B cell (primary cell): ENCODE measurements around the gene TRPT1.

ENCODE experiments used
- EZH2 ChIP-seq: IDR thresholded peaks from 2 replicates; pipeline ENCODE4 v1.6.1; 2012; ENCODE audit warnings: borderline replicate concordance, low read depth, mild to moderate bottlenecking, moderate library complexity, low read length; ENCODE audit not compliant: insufficient read depth, poor library complexity, severe bottlenecking
- TF ChIP-seq, protein P1 (sequence below): fragments of 200-600 bp; IDR thresholded peaks from one replicate; pipeline ENCODE4 v1.8.0; 2022; ENCODE audit warnings: antibody characterized with exemption, mild to moderate bottlenecking

DNA sequence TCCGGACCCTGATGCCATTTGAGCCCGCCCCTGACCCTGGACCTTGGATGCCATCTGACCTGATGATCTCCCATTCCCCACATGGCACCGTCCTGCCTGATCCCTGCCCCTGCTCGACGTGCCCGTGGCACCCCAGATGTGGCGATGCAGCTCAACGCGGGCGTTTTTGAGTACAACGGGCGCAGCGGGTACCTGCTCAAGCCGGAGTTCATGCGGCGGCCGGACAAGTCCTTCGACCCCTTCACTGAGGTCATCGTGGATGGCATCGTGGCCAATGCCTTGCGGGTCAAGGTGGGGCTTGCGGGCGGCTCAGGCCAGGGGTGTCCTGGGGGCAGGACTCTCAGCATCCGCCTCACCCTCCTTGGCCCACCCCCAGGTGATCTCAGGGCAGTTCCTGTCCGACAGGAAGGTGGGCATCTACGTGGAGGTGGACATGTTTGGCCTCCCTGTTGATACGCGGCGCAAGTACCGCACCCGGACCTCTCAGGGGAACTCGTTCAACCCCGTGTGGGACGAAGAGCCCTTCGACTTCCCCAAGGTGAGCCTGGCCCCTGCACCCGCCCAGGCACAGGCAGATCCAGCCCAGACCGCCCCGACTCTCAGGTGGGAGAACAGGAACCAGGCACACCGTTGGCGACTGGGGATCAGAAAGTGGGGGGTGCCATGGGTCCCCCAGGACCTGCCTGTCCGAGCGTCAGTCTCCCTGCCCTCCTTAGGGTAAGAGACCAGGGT is 36.5 kb upstream of the TRPT1 start:
- TF ChIP-seq, protein P1, sequence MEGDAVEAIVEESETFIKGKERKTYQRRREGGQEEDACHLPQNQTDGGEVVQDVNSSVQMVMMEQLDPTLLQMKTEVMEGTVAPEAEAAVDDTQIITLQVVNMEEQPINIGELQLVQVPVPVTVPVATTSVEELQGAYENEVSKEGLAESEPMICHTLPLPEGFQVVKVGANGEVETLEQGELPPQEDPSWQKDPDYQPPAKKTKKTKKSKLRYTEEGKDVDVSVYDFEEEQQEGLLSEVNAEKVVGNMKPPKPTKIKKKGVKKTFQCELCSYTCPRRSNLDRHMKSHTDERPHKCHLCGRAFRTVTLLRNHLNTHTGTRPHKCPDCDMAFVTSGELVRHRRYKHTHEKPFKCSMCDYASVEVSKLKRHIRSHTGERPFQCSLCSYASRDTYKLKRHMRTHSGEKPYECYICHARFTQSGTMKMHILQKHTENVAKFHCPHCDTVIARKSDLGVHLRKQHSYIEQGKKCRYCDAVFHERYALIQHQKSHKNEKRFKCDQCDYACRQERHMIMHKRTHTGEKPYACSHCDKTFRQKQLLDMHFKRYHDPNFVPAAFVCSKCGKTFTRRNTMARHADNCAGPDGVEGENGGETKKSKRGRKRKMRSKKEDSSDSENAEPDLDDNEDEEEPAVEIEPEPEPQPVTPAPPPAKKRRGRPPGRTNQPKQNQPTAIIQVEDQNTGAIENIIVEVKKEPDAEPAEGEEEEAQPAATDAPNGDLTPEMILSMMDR = no peak
- TF ChIP-seq EZH2 = no peak
